ENCODE data around the gene GRK2. TPM values are rescaled to one million over a fixed set of nuclear protein-coding genes. Genes with fewer than 3 reads are reported as not detected.

GRK2 gene
- total and polyA plus RNA-seq, 9 of the 15 experiments (the other 6 are each of a cell fraction or from before 2014, with no cell fraction given): 0.24 to 95.8 (median 56.5) TPM

DNA sequence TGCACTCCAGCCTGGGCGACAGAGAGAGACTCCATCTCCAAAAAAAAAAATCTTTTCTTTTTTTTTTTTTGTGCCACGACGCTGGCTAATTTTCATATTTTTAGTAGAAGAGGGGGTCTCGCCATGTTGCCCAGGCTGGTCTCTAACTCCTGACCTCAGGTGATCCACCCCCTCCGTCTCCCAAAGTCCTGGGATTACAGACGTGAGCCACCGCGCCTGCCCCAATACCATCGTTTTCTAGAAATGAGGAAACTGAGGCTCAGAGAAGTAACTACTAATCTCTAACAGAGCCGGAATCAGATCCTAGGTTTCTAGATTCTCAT is 50.6 kb downstream of the GRK2 start:
- 0% methylated on average over 7 of the region's 10 CpGs for WGBS (ENCODE audit: insufficient coverage, low coverage, missing lambda C conversion rate)
- H3K27ac ChIP-seq (ENCODE audit: extremely low read depth, low read depth, low read length): peak overlapping the region; percentile 80
- no peaks in the 10 kb centered on the region for H3K9me3 ChIP-seq (replicated peaks; ENCODE audit: control insufficient read depth, insufficient read depth, low read depth, low read length)
- intact Hi-C loops (cut with micrococcal nuclease): loop anchor here (1.0 to 2.0 kb wide), 4 partner anchors 28 to 236 kb away; partner anchors contain the start of gene ANKRD13D
- no peaks in the 10 kb centered on the region; the same call in 2 of the 3 replicates for H3K36me3 ChIP-seq (ENCODE audit: control insufficient read depth, insufficient read depth, low read length)
- H3K27me3 ChIP-seq (ENCODE audit: control insufficient read depth in 2 of 2, insufficient read depth in 2 of 2, low read length in 2 of 2): no peaks in the 10 kb centered on the region
- H3K79me2 ChIP-seq (ENCODE audit: control insufficient read depth, insufficient read depth, low read length): peaks cover 6% of the 10 kb centered on the region; the same call in 1 of the 3 replicates
- peak overlapping the region; percentile 95 for H2AFZ ChIP-seq (ENCODE audit: low read depth, low read length)
- TF ChIP-seq DPF2 (IDR thresholded peaks at IDR 0.05) (peak; percentile 9; the same call in 1 of the 2 replicates), SMARCC2 (IDR thresholded peaks at IDR 0.05; ENCODE audit: low read depth) (0 out of 2 replicates have a peak, but pooled peaks have one; percentile 30), ZNF121 (CRISPR knock-in tag; conservative IDR thresholded peaks at IDR 0.05) (peak; percentile 43), MECOM (CRISPR knock-in tag; IDR thresholded peaks at IDR 0.05) (0 out of 2 replicates have a peak, but pooled peaks have one; percentile 57), TAF9B (IDR thresholded peaks at IDR 0.05; ENCODE audit: partially characterized antibody) (no peak)
- TF ChIP-seq, protein P1, sequence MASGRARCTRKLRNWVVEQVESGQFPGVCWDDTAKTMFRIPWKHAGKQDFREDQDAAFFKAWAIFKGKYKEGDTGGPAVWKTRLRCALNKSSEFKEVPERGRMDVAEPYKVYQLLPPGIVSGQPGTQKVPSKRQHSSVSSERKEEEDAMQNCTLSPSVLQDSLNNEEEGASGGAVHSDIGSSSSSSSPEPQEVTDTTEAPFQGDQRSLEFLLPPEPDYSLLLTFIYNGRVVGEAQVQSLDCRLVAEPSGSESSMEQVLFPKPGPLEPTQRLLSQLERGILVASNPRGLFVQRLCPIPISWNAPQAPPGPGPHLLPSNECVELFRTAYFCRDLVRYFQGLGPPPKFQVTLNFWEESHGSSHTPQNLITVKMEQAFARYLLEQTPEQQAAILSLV (tag; IDR thresholded peaks at IDR 0.05): no peak
- no peak for ATAC-seq
- no peaks in the 10 kb centered on the region for H3K9me1 ChIP-seq (ENCODE audit: control insufficient read depth, insufficient read depth, low read length)
- peak overlapping the region; percentile 80 to 93 for H3K9ac ChIP-seq (ENCODE audit: insufficient read depth in 1 of 2, low read depth in 2 of 2, low read length in 2 of 2)
- in situ Hi-C loops (cut with MboI): loop anchor here (5.0 kb wide), 1 partner anchor 235 kb away; no protein-coding TSS in a partner anchor
- CTCF ChIA-PET (ENCODE audit: low intra/inter-chr PET ratio): interaction anchor here (0.6 to 3.1 kb wide), 9 partner anchors 27 to 399 kb away, joined by 3 to 35 read pairs (median 7); partner anchors contain the start of genes ANKRD13D and GRK2
- FAIRE-seq: peak; percentile 48
- peaks cover 37 to 41% of the 10 kb centered on the region in 2 experiments for H3K4me1 ChIP-seq (replicated peaks in 1 of 2; ENCODE audit: control insufficient read depth in 2 of 2, insufficient read depth in 2 of 2, low read length in 2 of 2)
- POLR2A ChIA-PET: interaction anchor here (0.6 to 1.7 kb wide), 14 partner anchors 28 to 1596 kb away, joined by 4 to 10 read pairs (median 5); partner anchors contain the start of genes ANKRD13D, CLCF1, GRK2 and POLD4
- peak overlapping the region; percentile 57 for H3K4me3 ChIP-seq
- peak overlapping the region; percentile 87 for H3K4me2 ChIP-seq (ENCODE audit: insufficient read depth, low read length)
- DNase-seq (ENCODE audit: extremely low read depth in 1 of 4, low spot score in 3 of 4): no peak
- H4K20me1 ChIP-seq (replicated peaks; ENCODE audit: control insufficient read depth, insufficient read depth, low read length): no peaks in the 10 kb centered on the region
- BruUV-seq (replicated peaks): no TSS peak

Measured in K562 (cell line).